ENCODE data around the gene TFAP2E.
"Not testable (repeated sequence)": the region's sequence is repeated elsewhere in the genome, so short reads cannot be mapped to it uniquely, and the experiment has no call there.

Gene TFAP2E

GRCh38 chr1:35571263-35571662 is 1.9 kb upstream of the TFAP2E start:
- no peak overlapping the region for H3K4me3 ChIP-seq (ENCODE audit: low read length)
- no peak for DNase-seq (ENCODE audit: low read depth)
- no peak for TF ChIP-seq CTCF (IDR thresholded peaks at IDR 0.05; ENCODE audit: insufficient read depth, low read depth, low read length, missing control alignments)

- no peak for TF ChIP-seq CTCF (IDR thresholded peaks at IDR 0.05; ENCODE audit: insufficient read depth, low read depth, low read length, missing control alignments)
- peak; percentile 70 for DNase-seq (ENCODE audit: low read depth)
- no peak overlapping the region for H3K4me3 ChIP-seq (ENCODE audit: low read length)
These were observed 818 bp upstream of the TFAP2E start for GRCh38 chr1:35572296-35572695.

GRCh38 chr1:35574125-35574654 is 1.1 kb downstream of the TFAP2E start:
- TF ChIP-seq CTCF (IDR thresholded peaks at IDR 0.05; ENCODE audit: insufficient read depth, low read depth, low read length, missing control alignments), result no peak
- H3K4me3 ChIP-seq (ENCODE audit: low read length), result no peak overlapping the region
- DNase-seq (ENCODE audit: low read depth), result no peak

GRCh38 chr1:35574655-35575415 is 1.7 kb downstream of the TFAP2E start:
- DNase-seq (ENCODE audit: low read depth), result peak; percentile 60
- no peak overlapping the region for H3K4me3 ChIP-seq (ENCODE audit: low read length)
- TF ChIP-seq CTCF (IDR thresholded peaks at IDR 0.05; ENCODE audit: insufficient read depth, low read depth, low read length, missing control alignments), result no peak

- TF ChIP-seq CTCF (IDR thresholded peaks at IDR 0.05; ENCODE audit: insufficient read depth, low read depth, low read length, missing control alignments), result no peak
- H3K4me3 ChIP-seq (ENCODE audit: low read length), result no peak overlapping the region
- no peak for DNase-seq (ENCODE audit: low read depth)
These were observed 2.4 kb downstream of the TFAP2E start for GRCh38 chr1:35575416-35575958.

GRCh38 chr1:35576061-35576765 is 3.1 kb downstream of the TFAP2E start:
- no peak for TF ChIP-seq CTCF (IDR thresholded peaks at IDR 0.05; ENCODE audit: insufficient read depth, low read depth, low read length, missing control alignments)
- no peak overlapping the region for H3K4me3 ChIP-seq (ENCODE audit: low read length)

GRCh38 chr1:35576766-35577070 is 3.6 kb downstream of the TFAP2E start:
- not testable (repeated sequence) for H3K4me3 ChIP-seq (ENCODE audit: low read length); DNase-seq (ENCODE audit: low read depth)

More at GRCh38 chr1:35576061-35576765, 3.1 kb downstream of the TFAP2E start:
- no peak for DNase-seq (ENCODE audit: low read depth)
